Breast epithelium (tissue), 4 donors: ENCODE results near the gene ALPI. TPM values are rescaled to one million over a fixed set of nuclear protein-coding genes. Genes with fewer than 3 reads are reported as not detected.

Experiments
- DNase-seq, 2 donors: peaks; one replicate each; pipeline ENCODE4 v3.0.0-alpha.2; 2019; ENCODE audit warnings: low spot score in 2 of 2
- H3K27ac ChIP-seq, 2 donors: fragments of 200-600 bp; sonication (generic) in 1 of 2; one replicate each; pipeline ENCODE4 v1.5.1; 2016 to 2019; ENCODE audit warnings: mild to moderate bottlenecking in 1 of 2
- H3K27me3 ChIP-seq, 2 donors: fragments of 200-600 bp; sonication (generic) in 1 of 2; one replicate each; pipeline versions ENCODE4 v1.5.1 to v1.6.0; 2017 to 2019; ENCODE audit warnings: control low read depth in 1 of 2, mild to moderate bottlenecking in 1 of 2
- H3K36me3 ChIP-seq: fragments of 200-600 bp; one replicate; pipeline ENCODE4 v1.5.1; 2019
- H3K4me1 ChIP-seq, 2 donors: fragments of 200-600 bp; sonication (generic); one replicate each; pipeline ENCODE4 v1.5.1; 2016 to 2019; ENCODE audit warnings: control low read depth in 1 of 2
- H3K4me3 ChIP-seq, 3 donors: fragments of 200-600 bp; sonication (generic); 1 replicate in 2 of 3; 2 replicates in 1 of 3; pipeline ENCODE4 v1.5.1; 2016 to 2019; ENCODE audit warnings: mild to moderate bottlenecking in 3 of 3, moderate library complexity in 2 of 3
- H3K9me3 ChIP-seq, 2 donors: fragments of 200-600 bp; sonication (generic) in 1 of 2; one replicate each; pipeline ENCODE4 v1.5.1; 2016 to 2019; ENCODE audit warnings: control low read depth in 1 of 2
- CTCF ChIP-seq, 3 donors: fragments of 450-650 bp; IDR thresholded peaks; one replicate each; pipeline ENCODE4 v1.5.1; 2016 to 2017; ENCODE audit warnings: antibody characterized with exemption in 3 of 3, mild to moderate bottlenecking in 3 of 3, moderate library complexity in 3 of 3
- POLR2A ChIP-seq: fragments of 450-650 bp; IDR thresholded peaks from one replicate; pipeline ENCODE4 v1.6.1; 2016; ENCODE audit warnings: antibody characterized with exemption, mild to moderate bottlenecking, moderate library complexity
- POLR2AphosphoS5 ChIP-seq, 3 donors: sonication (generic); formaldehyde crosslinking; IDR thresholded peaks; one replicate each; pipeline ENCODE4 v1.6.1; 2017; ENCODE audit warnings: antibody characterized with exemption in 3 of 3
- intact Hi-C: fragments of 100-400 bp; cut with DNase I; formaldehyde crosslinking; loops from one replicate; pipeline ENCODE4 v1.15.1; 2023; ENCODE audit warnings: low total_unique reads
- total RNA-seq, 3 donors: library from RNA; depleted of rRNA; stranded (reverse); fragments of >200 nt; gene quantifications; one replicate each; pipeline ENCODE4 v1.1.0, GENCODE V29; 2016

ALPI gene
- total RNA-seq, 3 donors from 2014 or later: 0.33 TPM; not detected in 2

DNA sequence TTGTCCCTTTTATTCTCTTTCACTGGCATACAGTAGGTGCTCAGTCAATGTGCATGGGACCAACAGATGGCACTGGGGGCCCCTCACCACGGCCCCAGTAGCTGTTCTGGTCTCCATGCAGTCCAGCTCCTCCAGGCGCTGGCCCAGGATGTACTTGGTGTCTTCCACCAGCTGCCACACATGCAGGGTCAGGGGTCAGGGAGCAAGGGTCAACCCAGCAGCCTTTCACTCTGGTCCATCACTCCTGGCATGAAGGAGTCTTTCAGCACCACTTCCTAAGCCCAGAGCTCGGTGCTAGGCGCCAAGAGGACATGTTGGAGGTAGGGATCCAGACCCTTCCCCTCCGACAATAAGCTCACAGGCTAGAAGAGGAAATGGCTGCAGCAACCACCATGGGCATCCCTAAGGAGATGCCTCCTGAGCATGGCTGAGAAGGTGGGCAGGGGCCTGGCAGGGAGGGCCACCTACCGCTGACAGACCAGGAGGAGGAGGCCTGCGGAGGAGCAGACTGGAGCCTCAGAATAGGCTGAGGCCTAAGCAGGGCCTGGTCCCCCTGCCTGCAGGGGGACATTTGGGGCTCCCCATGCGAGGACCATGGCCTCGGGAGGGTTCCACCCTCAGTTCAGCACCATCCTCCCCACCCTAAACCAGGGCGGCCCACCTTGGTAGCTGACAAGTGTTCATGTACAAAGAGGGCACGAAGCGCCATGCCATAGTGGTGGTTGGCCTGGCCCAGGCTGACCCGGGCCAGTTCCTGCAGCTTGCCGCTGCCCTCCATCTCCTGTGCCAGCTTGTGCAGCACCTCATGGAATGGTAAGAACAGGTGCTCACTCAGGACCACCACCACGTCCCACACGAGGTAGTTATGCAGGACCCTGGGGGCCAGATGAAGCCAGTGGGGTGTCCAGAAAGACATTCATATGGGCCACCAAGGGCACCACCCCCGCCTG lies 39.2 kb upstream of the ALPI start:
- no peak overlapping the region for H3K4me3 ChIP-seq
- intact Hi-C loops: no loop called here
- no peak for TF ChIP-seq POLR2AphosphoS5 (IDR thresholded peaks at IDR 0.05)
- no peak for TF ChIP-seq CTCF (IDR thresholded peaks at IDR 0.05)
- no peaks in the 10 kb centered on the region for H3K9me3 ChIP-seq
- no peaks in the 10 kb centered on the region for H3K36me3 ChIP-seq
- no peak overlapping the region for H3K27ac ChIP-seq
- H3K27me3 ChIP-seq: peaks cover 13 to 76% of the 10 kb centered on the region in 2 donors
- DNase-seq: peak in 1 of 2 donors; percentile 42
- H3K4me1 ChIP-seq: peaks cover 4 to 20% of the 10 kb centered on the region in 2 donors

GRCh38 chr2:232417489-232417888 lies 38.5 kb upstream of the ALPI start:
- no peak overlapping the region for H3K27ac ChIP-seq
- no peaks in the 10 kb centered on the region for H3K36me3 ChIP-seq
- peaks cover 4 to 20% of the 10 kb centered on the region in 2 donors for H3K4me1 ChIP-seq
- no peak for DNase-seq
- H3K4me3 ChIP-seq: no peak overlapping the region
- H3K27me3 ChIP-seq: peaks cover 13 to 80% of the 10 kb centered on the region in 2 donors
- peaks cover 0 to 7% of the 10 kb centered on the region in 2 donors for H3K9me3 ChIP-seq
- TF ChIP-seq POLR2AphosphoS5 (IDR thresholded peaks at IDR 0.05) (no peak), CTCF (IDR thresholded peaks at IDR 0.05) (no peak), POLR2A (no peak)
- intact Hi-C loops: no loop called here

DNA sequence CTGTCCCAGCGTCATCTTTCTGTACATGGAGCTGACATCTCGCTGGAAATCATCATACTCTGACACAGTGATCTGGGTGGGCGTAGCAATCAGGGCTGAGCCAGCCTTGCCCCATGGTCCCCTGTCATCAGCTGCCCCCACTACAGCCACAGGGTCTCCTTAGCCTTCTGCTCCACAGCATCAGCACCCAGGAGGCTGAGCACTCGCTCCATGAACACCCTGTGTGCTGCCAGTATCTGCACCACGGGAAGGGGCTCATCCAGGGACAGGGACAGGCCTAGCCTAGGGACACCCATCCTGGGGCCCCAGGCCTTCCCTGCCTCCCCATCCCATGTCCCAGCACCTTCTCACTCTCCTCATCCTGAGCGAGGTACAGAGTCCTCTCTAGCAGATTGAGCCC lies 37.9 kb upstream of the ALPI start:
- Histone ChIP-seq H3K27me3 (peaks cover 13 to 80% of the 10 kb centered on the region in 2 donors), H3K36me3 (no peaks in the 10 kb centered on the region), H3K4me1 (peaks cover 4 to 20% of the 10 kb centered on the region in 2 donors), H3K4me3 (no peak overlapping the region), H3K9me3 (peaks cover 0 to 12% of the 10 kb centered on the region in 2 donors), H3K27ac (no peak overlapping the region)
- intact Hi-C loops: no loop called here
- DNase-seq: peak in 1 of 2 donors; percentile 24
- TF ChIP-seq POLR2A: no peak
- no peak for TF ChIP-seq CTCF (IDR thresholded peaks at IDR 0.05)
- no peak for TF ChIP-seq POLR2AphosphoS5 (IDR thresholded peaks at IDR 0.05)

DNA sequence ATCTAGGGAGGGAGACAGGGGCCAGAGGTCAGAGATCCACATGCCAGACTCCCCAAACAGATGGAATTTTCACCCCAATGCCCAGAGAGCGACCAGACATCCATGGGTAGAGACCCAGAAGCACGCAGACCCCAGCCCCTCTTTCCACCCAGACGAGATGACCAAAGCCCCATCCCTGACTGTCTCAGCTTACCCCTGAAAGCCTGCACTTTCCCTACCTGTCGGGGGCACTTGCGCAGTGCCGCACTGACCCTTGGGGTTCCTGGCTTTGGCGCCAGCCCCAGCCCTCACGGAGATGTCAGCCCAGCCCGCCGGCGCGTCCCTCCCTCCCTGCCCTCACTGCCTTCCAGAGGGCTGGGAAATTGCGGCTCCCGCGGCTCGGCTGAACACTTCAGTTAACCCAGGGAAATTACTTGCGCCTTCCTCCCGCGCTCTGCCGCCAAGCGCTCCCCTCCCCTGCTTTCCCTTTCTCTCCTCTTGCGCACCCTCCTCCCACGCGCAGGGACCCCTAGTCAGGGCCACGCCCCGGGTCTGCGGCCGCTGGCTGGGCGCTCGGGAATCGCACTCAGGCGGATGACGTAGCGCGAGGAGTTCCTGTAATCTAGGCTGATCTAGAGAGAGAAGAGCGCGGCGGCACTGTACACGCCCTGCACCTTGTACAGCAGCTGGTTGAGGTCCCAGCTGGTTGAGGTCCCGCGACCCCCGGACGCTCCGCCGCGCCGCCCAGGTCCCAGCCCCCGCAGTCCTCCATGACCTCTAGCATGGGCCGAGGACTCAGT lies 37.3 kb upstream of the ALPI start:
- H3K36me3 ChIP-seq: no peaks in the 10 kb centered on the region
- H3K4me1 ChIP-seq: peaks cover 4 to 20% of the 10 kb centered on the region in 2 donors
- H3K27me3 ChIP-seq: peaks cover 13 to 80% of the 10 kb centered on the region in 2 donors
- intact Hi-C loops: no loop called here
- H3K4me3 ChIP-seq: peak overlapping the region; percentile 21 to 64 (median 38)
- H3K27ac ChIP-seq: no peak overlapping the region
- peak in 1 of 2 donors; percentile 50 for DNase-seq
- TF ChIP-seq POLR2AphosphoS5 (IDR thresholded peaks at IDR 0.05) (no peak), CTCF (IDR thresholded peaks at IDR 0.05) (no peak), POLR2A (no peak)
- peaks cover 0 to 12% of the 10 kb centered on the region in 2 donors for H3K9me3 ChIP-seq
